IMR-90 (cell line): Measurements from ENCODE around the gene CSNK1D.

ENCODE experiments used
- BHLHE40 ChIP-seq: fragments of 150-350 bp; IDR thresholded peaks from 2 replicates; pipeline ENCODE4 v1.6.1; 2016; ENCODE audit warnings: mild to moderate bottlenecking, low read depth, low read length
- CHD1 ChIP-seq: IDR thresholded peaks from 2 replicates; pipeline ENCODE4 v1.6.1; 2012; ENCODE audit warnings: low read depth, low read length, improper control_type of control experiment
- MAZ ChIP-seq: IDR thresholded peaks from 2 replicates; pipeline ENCODE4 v1.6.1; 2012; ENCODE audit warnings: low read depth, mild to moderate bottlenecking, low read length, improper control_type of control experiment, moderate library complexity, borderline replicate concordance
- MXI1 ChIP-seq: IDR thresholded peaks from 2 replicates; pipeline ENCODE4 v1.6.1; 2012; ENCODE audit warnings: low read depth, mild to moderate bottlenecking, low read length, moderate library complexity, borderline replicate concordance
- POLR2A ChIP-seq: IDR thresholded peaks from 2 replicates; pipeline ENCODE4 v1.6.1; 2012; ENCODE audit warnings: mild to moderate bottlenecking, low read depth, low read length
- RAD21 ChIP-seq: IDR thresholded peaks from 2 replicates; pipeline ENCODE4 v1.6.1; 2012; ENCODE audit warnings: low read length, improper control_type of control experiment
- RCOR1 ChIP-seq: IDR thresholded peaks from 2 replicates; pipeline ENCODE4 v1.6.1; 2012; ENCODE audit warnings: mild to moderate bottlenecking, low read length, improper control_type of control experiment; ENCODE audit not compliant: insufficient replicate concordance
- SMC3 ChIP-seq: fragments of 150-350 bp; IDR thresholded peaks from 2 replicates; pipeline ENCODE4 v1.6.1; 2016; ENCODE audit warnings: low read depth, mild to moderate bottlenecking, antibody characterized with exemption, low read length, moderate library complexity
- TF ChIP-seq, protein P1 (sequence below): conservative IDR thresholded peaks from 2 replicates; pipeline ENCODE4 v1.5.1; 2012; ENCODE audit warnings: mild to moderate bottlenecking, low read depth, low read length, improper control_type of control experiment
- TF ChIP-seq, protein P2 (sequence below): fragments of 150-350 bp; IDR thresholded peaks from 2 replicates; pipeline ENCODE4 v1.6.1; 2017; ENCODE audit warnings: mild to moderate bottlenecking, antibody characterized with exemption, low read length, low read depth

GRCh38 chr17:82221341-82221902, 52.1 kb downstream of the CSNK1D start:
- TF ChIP-seq RAD21 (no peak), BHLHE40 (no peak), POLR2A (no peak), CHD1 (no peak), MAZ (no peak), RCOR1 (no peak), SMC3 (no peak), MXI1 (no peak)
- TF ChIP-seq, protein P1, sequence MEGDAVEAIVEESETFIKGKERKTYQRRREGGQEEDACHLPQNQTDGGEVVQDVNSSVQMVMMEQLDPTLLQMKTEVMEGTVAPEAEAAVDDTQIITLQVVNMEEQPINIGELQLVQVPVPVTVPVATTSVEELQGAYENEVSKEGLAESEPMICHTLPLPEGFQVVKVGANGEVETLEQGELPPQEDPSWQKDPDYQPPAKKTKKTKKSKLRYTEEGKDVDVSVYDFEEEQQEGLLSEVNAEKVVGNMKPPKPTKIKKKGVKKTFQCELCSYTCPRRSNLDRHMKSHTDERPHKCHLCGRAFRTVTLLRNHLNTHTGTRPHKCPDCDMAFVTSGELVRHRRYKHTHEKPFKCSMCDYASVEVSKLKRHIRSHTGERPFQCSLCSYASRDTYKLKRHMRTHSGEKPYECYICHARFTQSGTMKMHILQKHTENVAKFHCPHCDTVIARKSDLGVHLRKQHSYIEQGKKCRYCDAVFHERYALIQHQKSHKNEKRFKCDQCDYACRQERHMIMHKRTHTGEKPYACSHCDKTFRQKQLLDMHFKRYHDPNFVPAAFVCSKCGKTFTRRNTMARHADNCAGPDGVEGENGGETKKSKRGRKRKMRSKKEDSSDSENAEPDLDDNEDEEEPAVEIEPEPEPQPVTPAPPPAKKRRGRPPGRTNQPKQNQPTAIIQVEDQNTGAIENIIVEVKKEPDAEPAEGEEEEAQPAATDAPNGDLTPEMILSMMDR = no peak
- TF ChIP-seq, protein P2, sequence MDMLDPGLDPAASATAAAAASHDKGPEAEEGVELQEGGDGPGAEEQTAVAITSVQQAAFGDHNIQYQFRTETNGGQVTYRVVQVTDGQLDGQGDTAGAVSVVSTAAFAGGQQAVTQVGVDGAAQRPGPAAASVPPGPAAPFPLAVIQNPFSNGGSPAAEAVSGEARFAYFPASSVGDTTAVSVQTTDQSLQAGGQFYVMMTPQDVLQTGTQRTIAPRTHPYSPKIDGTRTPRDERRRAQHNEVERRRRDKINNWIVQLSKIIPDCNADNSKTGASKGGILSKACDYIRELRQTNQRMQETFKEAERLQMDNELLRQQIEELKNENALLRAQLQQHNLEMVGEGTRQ = no peak
